Tibial nerve (tissue), 4 donors: ENCODE measurements around the gene UTP15.

ENCODE experiments used
- CTCF ChIP-seq, 5 experiments: fragments of 200-600 bp in 3 of 5; fragments of 450-650 bp in 2 of 5; sonication (generic) in 3 of 5; IDR thresholded peaks; one replicate each; pipeline ENCODE4 v1.5.1; 2016 to 2019; ENCODE audit warnings: antibody characterized with exemption in 5 of 5, mild to moderate bottlenecking in 3 of 5, moderate library complexity in 2 of 5
- EP300 ChIP-seq, 2 donors: sonication (generic); formaldehyde crosslinking; IDR thresholded peaks; one replicate each; pipeline ENCODE4 v1.6.1; 2017; ENCODE audit warnings: antibody characterized with exemption in 2 of 2, mild to moderate bottlenecking in 1 of 2

- TF ChIP-seq CTCF (IDR thresholded peaks at IDR 0.05) (no peak), EP300 (IDR thresholded peaks at IDR 0.05) (no peak)
Measured at GRCh38 chr5:73623901-73624404, 58.4 kb downstream of the UTP15 start.
